ENCODE data around the gene U2AF2.

The U2AF2 gene

GRCh38 chr19:55677572-55678028, 22.8 kb downstream of the U2AF2 start:
- no peak for DNase-seq

- no peak for DNase-seq
Observed at GRCh38 chr19:55678121-55678671, 23.4 kb downstream of the U2AF2 start.

- no peak for DNase-seq
Observed at GRCh38 chr19:55679343-55680257, 24.8 kb downstream of the U2AF2 start.

- no peak for DNase-seq
Observed at GRCh38 chr19:55680339-55681130, 25.7 kb downstream of the U2AF2 start.

GRCh38 chr19:55681131-55682092, 26.6 kb downstream of the U2AF2 start:
- DNase-seq, result no peak

- no peak for DNase-seq
Observed at GRCh38 chr19:55683449-55684261, 28.8 kb downstream of the U2AF2 start.

DNA sequence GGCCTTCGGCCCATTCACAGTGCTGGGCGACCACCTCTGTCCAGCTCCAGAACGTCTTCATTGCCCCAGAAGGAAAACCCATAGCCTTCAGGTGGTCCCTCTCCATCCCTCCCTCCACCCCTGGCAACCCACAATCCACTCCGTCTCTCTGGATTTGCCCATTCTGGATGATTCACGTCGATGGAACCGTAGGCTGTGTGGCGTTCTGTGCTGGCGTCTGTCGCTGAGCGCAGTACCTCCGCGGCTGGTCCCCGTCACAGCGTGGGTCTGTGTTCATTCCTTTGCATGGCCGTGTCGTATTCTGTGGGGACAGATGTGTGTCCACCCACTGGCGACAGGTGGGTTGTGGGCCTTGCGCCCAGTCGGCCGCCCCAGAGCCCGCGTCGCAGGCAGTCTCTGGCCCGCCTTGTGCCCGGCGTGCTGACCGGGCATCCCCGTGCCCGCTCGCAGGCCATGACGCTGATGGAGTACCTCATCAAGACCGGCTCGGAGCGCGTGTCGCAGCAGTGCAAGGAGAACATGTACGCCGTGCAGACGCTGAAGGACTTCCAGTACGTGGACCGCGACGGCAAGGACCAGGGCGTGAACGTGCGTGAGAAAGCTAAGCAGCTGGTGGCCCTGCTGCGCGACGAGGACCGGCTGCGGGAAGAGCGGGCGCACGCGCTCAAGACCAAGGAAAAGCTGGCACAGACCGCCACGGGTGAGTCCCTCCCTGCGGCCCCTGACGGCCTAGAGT, 30.3 kb downstream of the U2AF2 start:
- no peak for DNase-seq

DNA sequence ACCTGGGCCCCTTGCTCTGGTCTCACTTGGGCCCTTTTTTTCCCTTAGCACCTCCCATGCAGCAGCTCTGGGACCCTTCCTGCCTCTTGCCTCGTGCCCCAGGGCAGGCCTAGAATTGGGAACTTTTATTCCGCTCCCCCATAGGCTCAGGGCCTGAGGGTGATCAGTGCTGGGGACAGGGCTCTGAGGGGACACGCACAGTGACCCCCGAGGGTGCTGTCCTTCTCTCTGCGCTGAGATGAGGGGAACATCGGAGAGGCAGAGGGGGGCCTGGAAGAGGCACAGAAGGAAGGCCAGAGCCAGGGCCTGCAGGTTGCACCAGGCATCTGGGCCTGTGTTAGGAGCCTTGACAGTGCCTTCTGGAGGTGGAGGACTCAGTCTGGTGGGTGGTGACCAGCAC, 30.9 kb downstream of the U2AF2 start:
- DNase-seq, result no peak

- DNase-seq, result no peak
Observed at GRCh38 chr19:55686311-55687050, 31.6 kb downstream of the U2AF2 start.

DNA sequence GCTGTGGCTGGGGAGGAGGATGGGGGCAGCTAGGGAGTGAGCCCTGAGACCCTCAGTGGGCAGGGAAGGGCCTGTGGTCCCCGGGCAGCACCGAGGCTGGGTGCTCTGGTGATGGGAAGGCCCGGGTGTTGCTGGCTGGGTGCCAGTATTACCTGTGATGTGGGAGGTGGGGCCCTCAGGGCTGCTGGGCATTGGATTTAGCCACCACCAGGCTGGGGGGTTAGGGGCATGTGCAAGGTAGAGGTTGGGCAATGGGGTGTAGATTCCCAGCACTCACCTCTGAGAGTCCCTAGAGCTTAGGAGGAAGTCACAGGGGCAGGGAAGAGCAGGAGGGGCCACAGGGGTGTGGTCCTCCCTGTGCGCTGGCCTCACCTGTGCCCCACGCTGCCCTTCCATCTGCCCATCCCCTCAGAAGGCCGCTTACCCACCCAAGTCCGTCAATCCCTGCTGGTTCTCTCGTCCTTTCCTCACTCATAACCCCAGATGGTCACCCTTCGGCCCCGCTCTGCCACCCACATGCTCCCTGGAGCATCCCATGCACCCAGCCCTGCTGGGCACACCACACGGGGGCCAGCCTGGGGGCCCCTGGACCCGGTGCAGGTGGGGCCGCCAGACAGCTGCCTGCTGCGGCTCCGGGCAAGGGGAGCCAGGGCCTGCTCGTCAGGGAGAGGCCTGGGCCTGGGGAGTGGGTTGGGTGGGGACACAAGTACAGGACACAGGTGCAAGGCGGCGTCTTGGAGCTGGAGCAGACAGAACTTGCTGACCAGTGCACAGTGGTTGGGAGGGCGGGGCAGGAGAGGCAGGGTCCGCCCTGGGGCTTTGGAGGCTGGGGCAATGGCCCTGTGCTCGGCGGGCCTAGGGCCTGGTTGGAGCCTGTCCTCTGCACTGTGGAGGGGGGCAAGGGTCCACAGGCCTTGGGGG, 32.7 kb downstream of the U2AF2 start:
- no peak for DNase-seq

- no peak for DNase-seq
Observed at GRCh38 chr19:55688422-55689218, 33.8 kb downstream of the U2AF2 start.

DNA sequence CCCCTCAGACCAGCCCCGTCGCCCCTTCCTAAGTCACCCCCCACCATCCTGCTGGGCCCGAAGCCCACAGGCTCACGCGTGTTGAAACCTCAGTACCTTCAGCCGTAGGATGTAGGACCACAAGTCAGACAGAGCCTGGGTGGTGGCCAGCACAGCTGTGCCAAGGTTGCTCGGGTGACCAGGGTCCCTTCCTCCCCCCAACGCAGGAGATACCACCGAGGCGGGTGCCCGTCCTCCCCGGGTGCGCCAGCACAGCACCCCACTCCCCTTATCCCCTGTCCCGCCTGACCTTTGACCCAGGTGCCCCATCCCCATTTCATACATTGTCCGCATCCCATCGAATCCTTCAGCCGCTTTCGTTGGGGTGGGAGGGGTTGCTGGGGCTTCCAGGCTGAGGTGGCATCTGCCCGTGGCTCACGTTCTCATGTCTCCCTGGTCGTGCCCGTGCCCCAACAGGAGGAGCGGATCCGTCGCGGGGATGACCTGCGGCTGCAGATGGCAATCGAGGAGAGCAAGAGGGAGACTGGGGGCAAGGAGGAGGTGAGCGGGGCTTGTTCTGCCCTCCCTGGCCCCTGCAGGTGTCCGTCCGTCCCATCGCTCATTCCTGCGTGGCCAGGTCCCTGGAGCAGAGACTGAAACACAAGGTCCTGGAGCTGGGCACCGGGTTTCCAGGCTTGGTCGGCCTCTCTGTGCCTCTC, 34.7 kb downstream of the U2AF2 start:
- DNase-seq, result no peak

DNA sequence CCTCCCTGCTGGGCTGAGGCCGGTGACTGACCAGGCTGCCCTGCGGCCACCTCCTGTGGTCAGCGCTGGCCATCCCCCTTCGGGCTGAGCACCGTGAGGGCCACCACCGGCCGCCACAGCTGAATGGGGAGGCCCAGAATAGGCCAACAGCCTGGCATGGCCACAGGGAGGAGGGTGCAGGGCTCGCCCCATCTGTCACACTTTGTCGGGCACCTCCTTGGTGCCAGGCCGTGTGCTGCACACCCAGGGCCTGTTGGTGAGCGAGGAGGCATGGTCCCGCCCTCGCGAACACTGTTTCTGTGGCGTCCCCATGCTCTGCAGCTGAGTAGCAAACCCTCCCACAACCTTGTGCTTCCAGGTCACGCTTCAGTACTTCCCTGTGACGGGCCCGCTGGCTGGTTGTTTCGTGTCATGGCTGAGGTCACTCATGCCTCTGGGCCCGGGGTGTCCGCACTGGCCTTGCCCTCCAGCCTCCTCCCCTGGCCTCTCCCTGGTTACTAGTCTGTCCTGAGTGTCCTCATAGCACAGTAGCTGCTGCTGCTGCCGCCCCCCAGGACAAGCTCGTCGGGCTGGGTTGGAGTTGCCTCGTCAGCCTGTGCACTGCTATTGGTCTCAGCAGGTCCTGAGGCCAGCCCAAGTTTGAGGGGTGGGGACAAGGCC, 35.4 kb downstream of the U2AF2 start:
- no peak for DNase-seq

DNA sequence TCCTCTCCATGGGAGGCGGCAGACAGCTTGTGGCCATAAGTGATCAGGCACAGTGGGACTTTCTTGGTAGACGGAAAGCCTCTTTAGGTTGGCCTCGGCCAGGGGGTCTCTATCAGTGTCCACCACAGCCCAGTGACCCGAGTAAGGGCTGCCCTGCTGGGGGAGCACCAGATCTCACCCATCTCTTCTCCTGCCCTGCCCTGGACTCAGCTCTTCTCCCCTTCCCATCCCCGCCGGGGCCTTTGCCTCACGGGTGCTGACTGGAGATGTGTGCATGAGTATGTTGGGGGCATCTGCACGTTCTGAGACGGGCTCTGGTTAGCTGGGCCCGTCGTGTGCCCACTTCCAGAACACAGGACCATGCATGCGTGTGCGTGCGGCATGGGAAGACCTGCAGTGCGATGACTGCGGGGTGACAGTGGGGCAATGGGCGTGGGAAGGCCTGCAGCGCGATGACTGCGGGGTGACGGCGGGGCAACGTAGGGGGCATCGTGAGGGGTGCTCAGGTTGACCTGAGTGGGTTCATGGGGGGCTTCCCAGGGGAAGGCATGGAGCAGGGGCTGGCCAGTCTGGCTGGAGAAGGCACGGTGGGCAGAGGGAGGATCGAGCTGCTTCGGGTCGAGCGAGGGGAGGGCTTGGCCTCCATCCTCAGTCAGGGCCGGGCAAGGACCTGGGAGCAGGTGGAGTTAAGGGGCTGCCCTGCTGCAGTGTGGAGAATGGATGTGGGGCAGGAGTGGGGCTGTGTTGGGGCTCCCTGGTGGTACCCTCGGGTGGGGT, 36.1 kb downstream of the U2AF2 start:
- DNase-seq, result no peak

GRCh38 chr19:55691561-55692481, 37.0 kb downstream of the U2AF2 start:
- DNase-seq, result no peak

All from SHP77 (cell line).